ENCODE results near the gene DDX18.

The DDX18 gene

DNA sequence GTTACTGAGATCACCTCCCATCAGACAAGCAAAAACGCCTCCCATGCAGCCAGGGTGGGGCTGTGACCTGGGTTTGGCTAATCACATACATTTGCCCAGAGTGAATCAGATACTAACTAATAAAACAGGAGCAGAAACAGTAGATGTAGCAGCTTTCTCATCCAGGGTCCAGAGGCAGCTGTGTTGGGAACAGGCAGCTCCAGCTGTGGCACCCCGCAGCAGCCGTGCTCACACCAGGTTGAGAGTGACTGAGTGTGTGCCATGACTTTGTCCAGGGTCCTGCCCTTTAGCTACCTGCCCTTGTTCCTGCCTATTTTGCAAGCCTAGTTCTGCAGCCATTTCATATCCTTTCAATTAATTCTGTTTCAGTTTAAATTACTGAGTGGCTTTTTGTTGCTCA is 20.5 kb downstream of the DDX18 start:
- DNase-seq (ENCODE audit: low spot score): no peak

DNA sequence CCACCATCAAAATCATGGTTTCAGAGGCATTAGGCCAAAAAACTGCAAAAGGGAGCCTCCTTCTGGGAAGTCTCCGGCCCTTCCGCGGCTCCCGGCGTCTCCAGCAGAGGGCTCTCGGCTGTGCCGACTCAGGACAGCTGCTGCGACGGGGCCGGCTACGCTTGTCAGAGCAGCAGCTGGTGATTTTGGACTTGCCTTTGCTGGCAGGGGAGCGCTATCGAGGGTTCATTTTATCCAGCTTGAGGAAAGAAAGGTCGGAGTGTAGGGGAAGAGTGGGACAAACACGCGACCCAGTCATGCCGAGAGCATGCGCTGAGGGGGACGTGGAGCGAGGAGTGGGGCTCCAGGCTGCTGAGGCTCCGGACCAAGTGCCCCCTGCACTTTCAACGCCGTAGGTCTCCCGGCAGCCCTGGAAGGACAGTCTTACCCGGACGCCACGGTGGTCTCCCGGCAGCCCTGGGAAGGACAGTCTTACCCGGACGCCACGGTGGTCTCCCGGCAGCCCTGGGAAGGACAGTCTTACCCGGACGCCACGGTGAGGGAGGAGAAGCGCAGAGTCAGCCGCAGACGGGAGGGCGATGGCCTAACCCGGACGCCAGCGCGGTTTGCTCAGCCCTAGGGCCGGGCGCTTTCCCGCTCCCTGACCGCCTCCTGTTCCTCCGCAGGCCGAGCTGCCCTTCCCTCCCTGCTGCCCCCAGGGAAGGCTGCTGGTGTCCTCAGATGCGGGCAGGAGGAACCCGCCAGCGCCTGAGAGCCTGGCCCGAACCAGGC is 21.7 kb downstream of the DDX18 start:
- DNase-seq (ENCODE audit: low spot score): peak; percentile 88

DNA sequence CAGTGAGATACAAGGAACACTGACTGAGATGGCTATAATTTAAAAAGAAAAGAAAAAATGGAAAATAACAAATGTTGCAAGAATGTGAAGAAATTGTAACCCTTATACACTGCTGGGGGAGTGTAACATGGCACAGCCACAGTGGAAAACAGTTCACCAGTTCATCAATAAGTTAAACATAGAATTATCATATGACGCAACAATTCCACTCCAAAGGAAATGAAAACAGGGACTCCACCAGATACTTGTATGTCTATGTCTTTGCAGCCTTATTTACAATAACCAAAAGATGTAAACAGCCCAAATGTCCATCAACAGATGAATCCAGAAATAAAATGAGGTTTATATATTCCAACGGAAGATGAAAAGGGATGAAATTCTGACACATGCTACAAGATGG is 30.8 kb downstream of the DDX18 start:
- no peak for DNase-seq (ENCODE audit: low spot score)

DNA sequence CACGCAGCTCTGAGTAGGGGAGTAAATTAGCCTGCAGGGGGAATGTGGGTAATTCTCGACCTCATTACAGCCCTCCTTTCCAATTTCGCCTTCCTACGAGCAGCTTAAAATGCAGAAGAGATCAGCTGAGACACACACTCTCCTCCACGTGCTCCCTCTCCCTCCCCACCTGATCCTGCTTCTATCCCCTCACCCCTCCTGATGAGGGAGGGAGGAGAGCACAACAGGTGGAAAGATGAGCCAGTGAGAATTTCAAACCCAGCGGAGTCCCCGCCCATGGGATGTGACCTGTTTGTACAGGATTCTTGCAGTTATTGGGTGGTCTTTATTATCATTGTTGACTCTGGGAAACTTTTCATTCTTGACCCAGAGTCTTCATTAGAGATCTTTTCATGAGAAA is 35.5 kb downstream of the DDX18 start:
- no peak for DNase-seq (ENCODE audit: low spot score)

DNA sequence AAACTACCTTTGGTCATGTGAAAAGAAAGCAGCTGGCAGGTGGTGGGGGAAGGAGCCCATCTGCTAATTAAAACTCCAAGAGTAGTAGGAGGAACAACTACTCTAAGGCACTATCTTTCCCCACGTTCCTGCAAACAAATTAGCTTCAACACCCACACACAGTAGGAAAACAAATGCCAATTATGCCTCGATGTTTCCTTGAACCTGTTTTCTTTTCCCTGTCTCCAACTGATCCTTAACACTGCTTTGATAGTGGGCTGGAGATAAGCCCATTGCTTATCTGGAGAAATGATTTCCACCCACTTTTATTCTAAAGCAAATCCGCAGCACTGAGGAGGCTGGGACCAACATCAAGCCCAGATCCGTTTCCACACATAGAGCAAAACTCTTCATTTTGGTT is 36.0 kb downstream of the DDX18 start:
- no peak for DNase-seq (ENCODE audit: low spot score)

DNA sequence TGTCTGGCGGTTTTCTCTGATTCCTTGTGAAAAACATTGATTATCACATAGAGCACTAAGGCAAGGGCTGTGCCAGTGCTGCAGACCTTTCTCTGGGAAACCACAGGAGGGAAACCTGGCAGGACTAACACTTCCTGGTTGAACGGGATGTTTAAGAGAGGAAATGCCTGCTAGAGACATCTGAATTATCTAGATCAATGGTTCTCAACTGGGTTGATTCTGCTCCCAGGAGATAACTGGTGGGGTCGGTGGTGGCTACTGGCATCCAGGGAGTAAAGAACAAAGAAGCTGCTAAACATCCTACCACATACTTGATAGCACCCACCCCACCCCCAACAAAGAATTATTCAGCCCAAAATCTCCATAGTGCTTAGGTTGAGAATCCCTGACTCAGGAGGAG is 37.5 kb downstream of the DDX18 start:
- no peak for DNase-seq (ENCODE audit: low spot score)

DNA sequence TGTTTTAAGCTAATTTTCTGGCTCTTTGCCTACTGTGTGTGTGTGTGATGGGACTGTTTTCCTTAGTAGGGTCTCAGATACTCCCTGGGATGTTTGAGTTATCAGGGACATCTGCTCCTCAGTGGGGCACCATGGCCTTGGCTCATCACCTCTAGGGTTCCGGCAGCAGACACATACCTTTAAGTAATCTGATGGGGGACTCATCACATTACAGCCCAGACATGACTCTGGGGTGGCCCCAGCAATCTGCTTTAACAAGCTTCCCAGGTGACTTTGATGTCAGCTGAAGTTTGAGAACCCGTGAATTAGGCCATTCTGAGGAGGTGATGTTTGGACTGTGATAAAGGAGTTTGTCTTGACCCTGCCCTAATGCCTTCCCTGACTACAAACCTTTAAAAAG is 38.8 kb downstream of the DDX18 start:
- DNase-seq (ENCODE audit: low spot score): no peak

DNA sequence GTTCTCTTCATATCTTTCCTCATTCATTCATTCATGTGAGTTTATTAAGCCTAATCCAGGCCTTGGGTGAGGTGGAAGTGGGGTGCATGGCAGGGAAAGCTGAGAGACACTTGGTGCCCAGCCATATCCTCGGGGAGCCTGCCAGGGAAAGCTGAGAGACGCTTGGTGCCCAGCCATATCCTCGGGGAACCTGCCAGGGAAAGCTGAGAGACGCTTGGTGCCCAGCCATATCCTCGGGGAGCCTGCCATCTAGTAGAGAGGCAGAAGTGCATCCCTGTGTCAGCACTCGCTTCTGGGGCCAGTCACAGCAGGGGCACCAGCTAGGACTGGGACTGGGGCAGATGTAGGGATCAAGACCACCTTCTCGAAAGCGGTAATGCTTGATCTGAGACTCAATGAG is 39.4 kb downstream of the DDX18 start:
- no peak for DNase-seq (ENCODE audit: low spot score)

DNA sequence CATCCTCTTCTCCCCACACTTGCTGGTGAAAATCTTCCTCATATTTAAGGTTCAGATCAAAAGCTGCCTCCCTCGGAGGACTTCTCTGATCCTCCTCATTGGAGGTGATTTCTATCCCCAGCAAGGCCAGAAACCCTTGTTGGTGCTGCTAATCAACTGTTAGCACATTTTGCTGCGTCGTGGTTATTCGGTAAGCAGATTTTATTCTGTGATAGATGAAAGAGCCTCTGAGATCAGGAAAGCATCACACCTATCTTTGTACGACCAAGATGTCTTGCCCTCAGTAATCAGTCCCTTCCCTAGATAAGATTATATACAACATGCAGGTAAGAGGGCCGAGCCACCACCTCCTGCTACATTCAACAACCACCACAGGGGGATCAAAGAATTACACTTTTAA is 40.1 kb downstream of the DDX18 start:
- no peak for DNase-seq (ENCODE audit: low spot score)

DNA sequence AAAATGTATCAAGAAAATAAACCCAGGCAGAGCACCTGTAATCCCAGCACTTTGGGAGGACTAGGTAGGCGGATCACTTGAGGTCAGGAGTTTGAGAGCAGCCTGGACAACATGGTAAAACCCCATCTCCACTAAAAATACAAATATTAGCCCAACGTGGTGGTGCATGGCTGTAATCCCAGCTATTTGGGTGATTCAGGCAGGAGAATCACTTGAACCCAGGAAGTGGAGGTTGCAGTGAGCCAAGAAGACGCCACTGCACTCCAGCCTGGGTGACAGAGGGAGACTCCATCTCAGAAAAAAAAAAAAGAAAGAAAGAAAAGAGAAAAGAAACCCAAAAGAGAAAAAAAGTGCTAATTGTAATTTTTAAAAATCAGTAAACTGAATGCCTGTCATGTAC is 41.4 kb downstream of the DDX18 start:
- no peak for DNase-seq (ENCODE audit: low spot score)

DNA sequence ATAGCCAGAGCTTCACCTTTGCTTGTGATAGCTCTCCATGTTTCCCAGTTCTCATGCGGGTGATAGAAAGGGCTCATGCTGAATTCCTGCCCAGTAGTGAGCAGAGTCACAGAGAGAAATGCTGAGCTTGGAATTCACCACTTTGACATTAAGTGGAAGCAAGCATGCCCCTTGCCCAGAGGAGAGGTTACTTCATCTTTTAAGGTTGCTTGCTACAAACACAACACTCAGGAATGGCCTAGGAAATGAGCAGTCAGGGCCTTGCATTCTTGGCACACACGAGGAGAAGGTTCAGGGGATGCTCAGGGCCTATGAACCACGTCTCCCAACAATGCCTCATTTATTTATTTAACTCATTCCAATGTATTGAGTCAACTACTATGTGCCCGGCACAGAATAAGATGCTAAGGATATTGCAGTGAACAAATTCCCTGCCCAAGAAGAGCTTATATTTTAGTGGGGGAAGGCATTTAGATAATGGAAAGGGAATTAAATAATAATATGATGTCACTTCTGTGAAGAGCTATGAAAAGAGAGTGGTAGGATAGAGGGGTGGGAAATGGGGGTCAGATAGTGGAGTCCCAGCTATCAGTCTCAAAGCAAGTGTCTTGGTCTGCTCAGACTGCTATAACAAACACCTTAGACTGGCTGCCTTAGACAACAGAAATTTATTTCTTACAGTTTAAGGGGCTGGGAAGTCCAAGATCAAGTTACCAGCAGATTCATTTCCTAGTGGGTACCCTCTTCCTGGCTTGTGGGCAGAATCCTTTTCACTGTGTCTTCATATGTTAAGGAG is 42.1 kb downstream of the DDX18 start:
- no peak for DNase-seq (ENCODE audit: low spot score)

DNA sequence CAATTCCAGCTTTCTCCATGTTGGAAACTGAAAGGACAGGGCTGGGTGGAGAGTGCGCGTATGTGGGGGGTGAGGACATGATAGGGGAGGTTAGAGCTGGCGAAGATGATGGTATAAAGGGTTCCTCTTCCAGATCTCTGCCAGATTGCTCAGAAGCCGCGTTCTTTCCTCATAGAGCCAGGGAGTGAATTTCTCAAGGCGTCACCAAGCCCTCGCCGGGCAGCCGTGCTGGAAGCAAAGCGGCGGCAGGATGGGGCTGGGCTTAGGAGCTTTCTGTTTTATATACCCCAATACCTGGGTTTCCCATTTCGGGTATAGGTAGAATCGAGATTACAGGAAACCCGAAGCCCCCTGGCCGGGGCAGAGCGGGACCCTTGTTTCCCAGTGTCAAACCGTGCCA is 43.8 kb downstream of the DDX18 start:
- DNase-seq (ENCODE audit: low spot score): no peak

DNA sequence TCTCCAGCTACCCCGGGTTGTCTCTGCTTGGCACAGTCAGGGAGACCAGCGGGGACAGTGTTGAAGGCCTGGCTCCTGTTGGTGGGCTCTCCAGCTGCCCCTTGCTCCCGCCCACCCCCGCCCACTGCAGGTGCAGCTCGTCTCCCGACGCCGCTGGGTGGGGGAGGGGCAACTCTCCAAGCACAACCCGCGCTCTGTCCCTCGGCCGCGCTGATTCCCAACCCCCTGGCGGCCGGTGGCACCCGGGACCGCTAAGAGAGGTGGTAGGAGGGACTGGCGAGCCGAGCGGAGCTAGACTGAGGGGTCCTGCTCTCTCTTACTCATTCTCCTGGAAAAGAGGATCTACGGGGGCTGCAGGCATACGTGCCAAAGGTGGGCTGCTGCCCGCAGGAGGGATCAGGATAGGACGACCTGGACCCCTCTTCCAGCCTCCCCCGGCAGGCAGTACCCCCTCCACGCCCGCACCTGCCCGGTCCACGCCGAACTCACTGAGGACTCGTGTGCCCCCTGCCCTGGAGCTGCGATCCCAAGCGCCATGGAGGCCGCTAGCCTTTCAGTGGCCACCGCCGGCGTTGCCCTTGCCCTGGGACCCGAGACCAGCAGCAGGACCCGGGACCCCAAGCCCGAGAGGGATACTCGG is 44.5 kb downstream of the DDX18 start:
- no peak for DNase-seq (ENCODE audit: low spot score)

DNA sequence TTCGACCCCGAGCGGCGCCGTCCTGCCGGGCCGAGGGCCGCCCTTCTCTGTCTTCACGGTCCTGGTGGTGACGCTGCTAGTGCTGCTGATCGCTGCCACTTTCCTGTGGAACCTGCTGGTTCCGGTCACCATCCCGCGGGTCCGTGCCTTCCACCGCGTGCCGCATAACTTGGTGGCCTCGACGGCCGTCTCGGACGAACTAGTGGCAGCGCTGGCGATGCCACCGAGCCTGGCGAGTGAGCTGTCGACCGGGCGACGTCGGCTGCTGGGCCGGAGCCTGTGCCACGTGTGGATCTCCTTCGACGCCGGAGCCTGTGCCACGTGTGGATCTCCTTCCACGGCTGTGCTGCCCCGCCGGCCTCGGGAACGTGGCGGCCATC is 45.0 kb downstream of the DDX18 start:
- DNase-seq (ENCODE audit: low spot score): no peak

DNA sequence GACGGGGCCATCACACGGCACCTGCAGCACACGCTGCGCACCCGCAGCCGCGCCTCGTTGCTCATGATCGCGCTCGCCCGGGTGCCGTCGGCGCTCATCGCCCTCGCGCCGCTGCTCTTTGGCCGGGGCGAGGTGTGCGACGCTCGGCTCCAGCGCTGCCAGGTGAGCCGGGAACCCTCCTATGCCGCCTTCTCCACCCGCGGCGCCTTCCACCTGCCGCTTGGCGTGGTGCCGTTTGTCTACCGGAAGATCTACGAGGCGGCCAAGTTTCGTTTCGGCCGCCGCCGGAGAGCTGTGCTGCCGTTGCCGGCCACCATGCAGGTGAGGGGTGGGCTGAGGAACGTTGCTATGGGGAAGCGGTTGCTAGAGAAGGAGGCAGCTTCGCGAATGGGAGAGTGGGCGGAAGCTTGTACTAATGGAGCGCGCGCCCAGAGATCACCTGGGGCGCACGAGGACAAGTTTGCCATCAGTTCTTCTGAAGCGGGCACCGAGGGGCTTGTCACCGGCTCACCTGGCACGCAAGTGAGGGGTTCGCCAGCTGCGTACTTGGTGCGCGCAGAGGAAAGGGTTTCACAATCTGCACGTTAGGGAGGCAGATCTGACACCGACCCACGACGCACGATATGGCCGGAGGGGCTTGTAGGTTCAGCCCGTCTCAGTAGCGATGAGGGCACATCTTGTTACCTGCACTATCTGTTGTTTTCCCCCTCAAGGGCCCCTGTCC is 45.6 kb downstream of the DDX18 start:
- no peak for DNase-seq (ENCODE audit: low spot score)

DNA sequence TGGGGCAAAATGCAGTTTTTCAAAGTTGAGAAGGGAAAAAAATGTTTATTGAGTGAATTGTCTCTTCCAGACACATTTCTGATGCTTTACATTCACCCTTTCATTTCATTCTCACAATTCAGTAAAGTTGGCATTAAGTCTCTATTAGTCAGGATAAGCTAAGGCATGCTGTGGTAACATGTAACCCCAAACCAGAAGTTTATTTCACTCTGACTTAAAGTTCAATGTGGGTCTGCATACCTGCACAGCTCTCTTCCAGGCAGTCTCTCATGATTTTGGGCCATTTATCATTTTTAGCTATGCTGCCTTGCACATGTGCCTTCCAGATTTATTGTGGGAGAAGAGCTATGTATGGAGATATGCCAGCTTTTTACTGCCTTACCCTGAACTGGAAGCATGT is 48.0 kb downstream of the DDX18 start:
- no peak for DNase-seq (ENCODE audit: low spot score)

DNA sequence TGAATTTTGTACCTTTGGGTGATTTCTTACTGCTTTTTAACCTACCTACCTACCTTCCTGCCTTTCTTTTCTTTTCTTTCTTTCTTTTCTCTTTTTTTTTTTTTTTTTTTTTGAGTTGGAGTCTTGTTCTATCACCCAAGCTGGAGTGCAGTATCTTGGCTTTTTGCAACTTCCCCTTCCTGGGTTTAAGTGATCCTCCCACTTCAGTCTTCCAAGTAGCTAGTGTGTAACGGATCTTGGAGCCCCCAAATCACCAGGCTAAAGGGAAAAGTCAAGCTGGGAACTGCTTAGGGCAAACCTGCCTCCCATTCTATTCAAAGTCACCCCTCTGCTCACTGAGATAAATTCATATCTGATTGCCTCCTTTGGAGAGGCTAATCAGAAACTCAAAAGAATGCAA is 61.3 kb downstream of the DDX18 start:
- no peak for DNase-seq (ENCODE audit: low spot score)

DNA sequence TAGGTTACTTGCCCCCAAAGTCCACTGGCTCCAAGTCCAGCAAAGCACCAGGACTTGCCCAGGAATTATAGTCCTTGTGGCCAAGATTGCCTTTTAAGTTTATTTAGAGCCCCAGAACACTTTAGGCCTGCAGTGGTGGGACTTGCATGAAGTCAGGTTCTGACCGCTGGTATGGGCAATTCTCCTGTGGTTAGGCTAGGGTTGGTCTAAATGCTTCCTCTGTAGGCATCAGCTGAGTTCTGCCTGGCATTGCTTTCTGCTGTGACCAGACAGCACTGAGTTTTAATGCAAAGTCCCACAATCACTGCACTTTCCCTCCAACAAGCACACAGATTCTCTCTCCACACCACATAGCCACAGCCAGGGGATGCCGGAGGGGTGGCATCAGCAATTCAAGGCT is 64.5 kb downstream of the DDX18 start:
- DNase-seq (ENCODE audit: low spot score): no peak

Measured in D341Med (cell line).